Uterus (tissue), 2 donors: ENCODE data around the gene MISP.
"Not testable (repeated sequence)": the region's sequence is repeated elsewhere in the genome, so short reads cannot be mapped to it uniquely, and the experiment has no call there.

ENCODE experiments used
- POLR2A ChIP-seq, 2 donors: fragments of 450-650 bp; IDR thresholded peaks; one replicate each; pipeline ENCODE4 v1.6.1; 2016; ENCODE audit warnings: antibody characterized with exemption in 2 of 2, mild to moderate bottlenecking in 1 of 2, moderate library complexity in 1 of 2
- TF ChIP-seq, protein P1 (sequence below), 4 experiments: fragments of 200-600 bp in 2 of 4; fragments of 450-650 bp in 2 of 4; sonication (generic) in 2 of 4; IDR thresholded peaks; one replicate each; pipeline ENCODE4 v1.5.1; 2016 to 2019; ENCODE audit warnings: antibody characterized with exemption in 4 of 4, mild to moderate bottlenecking in 2 of 4, moderate library complexity in 1 of 4

DNA sequence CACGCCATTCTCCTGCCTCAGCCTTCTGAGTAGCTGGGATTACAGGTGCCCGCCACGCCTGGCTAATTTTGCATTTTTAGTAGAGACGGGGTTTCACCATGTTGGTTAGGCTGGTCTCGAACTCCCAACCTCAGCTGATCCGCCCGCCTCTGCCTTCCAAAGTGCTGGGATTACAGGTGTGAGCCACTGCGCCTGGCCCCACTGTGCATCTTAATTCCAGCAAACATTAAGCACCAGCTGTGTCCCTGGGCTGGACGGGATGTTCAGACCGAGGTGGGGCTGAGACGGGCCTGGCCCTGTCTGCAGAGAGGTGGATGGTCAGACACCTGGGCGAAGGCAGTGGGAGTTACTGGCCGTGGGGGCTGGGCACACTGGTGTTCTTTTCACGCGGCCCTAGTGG, 21.3 kb upstream of the MISP start:
- TF ChIP-seq, protein P1, sequence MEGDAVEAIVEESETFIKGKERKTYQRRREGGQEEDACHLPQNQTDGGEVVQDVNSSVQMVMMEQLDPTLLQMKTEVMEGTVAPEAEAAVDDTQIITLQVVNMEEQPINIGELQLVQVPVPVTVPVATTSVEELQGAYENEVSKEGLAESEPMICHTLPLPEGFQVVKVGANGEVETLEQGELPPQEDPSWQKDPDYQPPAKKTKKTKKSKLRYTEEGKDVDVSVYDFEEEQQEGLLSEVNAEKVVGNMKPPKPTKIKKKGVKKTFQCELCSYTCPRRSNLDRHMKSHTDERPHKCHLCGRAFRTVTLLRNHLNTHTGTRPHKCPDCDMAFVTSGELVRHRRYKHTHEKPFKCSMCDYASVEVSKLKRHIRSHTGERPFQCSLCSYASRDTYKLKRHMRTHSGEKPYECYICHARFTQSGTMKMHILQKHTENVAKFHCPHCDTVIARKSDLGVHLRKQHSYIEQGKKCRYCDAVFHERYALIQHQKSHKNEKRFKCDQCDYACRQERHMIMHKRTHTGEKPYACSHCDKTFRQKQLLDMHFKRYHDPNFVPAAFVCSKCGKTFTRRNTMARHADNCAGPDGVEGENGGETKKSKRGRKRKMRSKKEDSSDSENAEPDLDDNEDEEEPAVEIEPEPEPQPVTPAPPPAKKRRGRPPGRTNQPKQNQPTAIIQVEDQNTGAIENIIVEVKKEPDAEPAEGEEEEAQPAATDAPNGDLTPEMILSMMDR (IDR thresholded peaks at IDR 0.05) = not testable (repeated sequence)
- TF ChIP-seq POLR2A (IDR thresholded peaks at IDR 0.05) = not testable (repeated sequence)
